H9 (cell line): Measurements from ENCODE around the gene IGFBP7. TPM values are rescaled to one million over a fixed set of nuclear protein-coding genes. Genes with fewer than 3 reads are reported as not detected.

Experiments
- DNase-seq: peaks from one replicate; pipeline ENCODE4 v3.0.0-alpha.2; 2017
- H2AFZ ChIP-seq: one replicate; pipeline ENCODE4 v1.6.1; 2013; ENCODE audit warnings: mild to moderate bottlenecking, low read length, control low read depth, moderate library complexity
- H2AK5ac ChIP-seq: 2 replicates; pipeline ENCODE4 v1.6.1; 2013; ENCODE audit warnings: low read length, control low read depth, mixed read lengths; ENCODE audit not compliant: insufficient read length
- H2BK120ac ChIP-seq: one replicate; pipeline ENCODE4 v1.6.1; 2013; ENCODE audit warnings: low read depth, mild to moderate bottlenecking, low read length, control low read depth, inconsistent platforms; ENCODE audit not compliant: poor library complexity, severe bottlenecking
- H2BK12ac ChIP-seq: 2 replicates; pipeline ENCODE4 v1.6.1; 2013; ENCODE audit warnings: low read length, control low read depth, mixed read lengths, low read depth; ENCODE audit not compliant: insufficient read length
- H2BK15ac ChIP-seq: 2 replicates; pipeline ENCODE4 v1.6.1; 2013; ENCODE audit warnings: low read depth, low read length, control low read depth
- H2BK20ac ChIP-seq: one replicate; pipeline ENCODE4 v1.6.1; 2013; ENCODE audit warnings: low read depth, mild to moderate bottlenecking, low read length, control low read depth, inconsistent platforms; ENCODE audit not compliant: poor library complexity, severe bottlenecking
- H2BK5ac ChIP-seq: 2 replicates; pipeline ENCODE4 v1.6.1; 2013; ENCODE audit warnings: low read length, control low read depth, mixed read lengths; ENCODE audit not compliant: insufficient read length
- H3K14ac ChIP-seq: 2 replicates; pipeline ENCODE4 v1.6.1; 2013; ENCODE audit warnings: low read length, control low read depth; ENCODE audit not compliant: insufficient read depth
- H3K18ac ChIP-seq: 2 replicates; pipeline ENCODE4 v1.6.1; 2013; ENCODE audit warnings: low read depth, mild to moderate bottlenecking, mixed read lengths, low read length, control low read depth; ENCODE audit not compliant: insufficient read length
- H3K23ac ChIP-seq: 2 replicates; pipeline ENCODE4 v1.6.1; 2013; ENCODE audit warnings: low read length, control low read depth, mixed read lengths, low read depth; ENCODE audit not compliant: insufficient read length
- H3K23me2 ChIP-seq: 2 replicates; pipeline ENCODE4 v1.6.1; 2013; ENCODE audit warnings: low read depth, mild to moderate bottlenecking, mixed read lengths, low read length, control low read depth; ENCODE audit not compliant: insufficient read length, poor library complexity, severe bottlenecking
- H3K27ac ChIP-seq: 2 replicates; pipeline ENCODE4 v1.5.1; 2013; ENCODE audit warnings: low read length, control low read depth, mixed read lengths, low read depth; ENCODE audit not compliant: insufficient read length
- H3K27me3 ChIP-seq: 2 replicates; pipeline ENCODE4 v1.6.1; 2013; ENCODE audit warnings: low read length, control low read depth, inconsistent platforms; ENCODE audit not compliant: insufficient read depth
- H3K4ac ChIP-seq: 2 replicates; pipeline ENCODE4 v1.6.1; 2013; ENCODE audit warnings: low read depth, mild to moderate bottlenecking, control low read depth, inconsistent platforms, low read length, moderate library complexity
- H3K4me1 ChIP-seq: 2 replicates; pipeline ENCODE4 v1.6.1; 2013; ENCODE audit warnings: low read length, control low read depth, inconsistent platforms; ENCODE audit not compliant: insufficient read depth
- H3K4me2 ChIP-seq: 2 replicates; pipeline ENCODE4 v1.6.1; 2013; ENCODE audit warnings: low read length, control low read depth, mixed read lengths; ENCODE audit not compliant: insufficient read length, insufficient read depth
- H3K56ac ChIP-seq: 2 replicates; pipeline ENCODE4 v1.6.1; 2013; ENCODE audit warnings: low read depth, mild to moderate bottlenecking, mixed read lengths, low read length, control low read depth; ENCODE audit not compliant: insufficient read length
- H3K79me1 ChIP-seq: 2 replicates; pipeline ENCODE4 v1.6.1; 2013; ENCODE audit warnings: low read depth, mild to moderate bottlenecking, moderate library complexity, low read length, control low read depth, inconsistent platforms; ENCODE audit not compliant: insufficient read depth, poor library complexity, severe bottlenecking
- H3K79me2 ChIP-seq: 2 replicates; pipeline ENCODE4 v1.6.1; 2013; ENCODE audit warnings: low read length, control low read depth, inconsistent platforms; ENCODE audit not compliant: insufficient read depth
- H3K9ac ChIP-seq: 2 replicates; pipeline ENCODE4 v1.6.1; 2013; ENCODE audit warnings: low read length, control low read depth, mixed read lengths; ENCODE audit not compliant: insufficient read length; ENCODE audit errors: extremely low read depth
- H3K9me3 ChIP-seq: one replicate; pipeline ENCODE4 v1.6.1; 2013; ENCODE audit warnings: low read depth, low read length, inconsistent platforms; ENCODE audit not compliant: control insufficient read depth
- H3T11ph ChIP-seq: one replicate; pipeline ENCODE4 v1.6.1; 2013; ENCODE audit warnings: mild to moderate bottlenecking, low read length, control low read depth, inconsistent platforms
- H4K20me1 ChIP-seq: one replicate; pipeline ENCODE4 v1.6.1; 2013; ENCODE audit not compliant: control insufficient read depth, insufficient read length, insufficient read depth
- H4K5ac ChIP-seq: 2 replicates; pipeline ENCODE4 v1.6.1; 2013; ENCODE audit warnings: low read depth, mild to moderate bottlenecking, mixed read lengths, low read length, control low read depth; ENCODE audit not compliant: insufficient read length
- H4K8ac ChIP-seq: replicated peaks from 2 replicates; pipeline ENCODE4 v1.6.1; 2013; ENCODE audit warnings: low read length, control low read depth, mixed read lengths, low read depth; ENCODE audit not compliant: insufficient read length
- H4K91ac ChIP-seq: 2 replicates; pipeline ENCODE4 v1.6.1; 2013; ENCODE audit warnings: low read depth, mild to moderate bottlenecking, moderate library complexity, mixed read lengths, low read length, control low read depth; ENCODE audit not compliant: insufficient read length
- H3K27ac Mint-ChIP-seq, 3 experiments: 2 replicates in 2 of 3; 3 replicates in 1 of 3; pipeline ENCODE4 v1.8.0; 2020 to 2021; ENCODE audit warnings: mixed read lengths in 3 of 3, mild to moderate bottlenecking in 1 of 3, moderate library complexity in 1 of 3
- H3K27me3 Mint-ChIP-seq: 2 replicates; pipeline ENCODE4 v1.8.0; 2021; ENCODE audit warnings: low read depth, mild to moderate bottlenecking, moderate library complexity, mixed read lengths
- H3K36me3 Mint-ChIP-seq, 3 experiments: 2 replicates in 2 of 3; 3 replicates in 1 of 3; pipeline ENCODE4 v1.8.0; 2020 to 2021; ENCODE audit warnings: low read depth in 3 of 3, mixed read lengths in 3 of 3; ENCODE audit not compliant: insufficient read depth in 1 of 3
- H3K4me1 Mint-ChIP-seq, 2 experiments: 2 replicates each; pipeline ENCODE4 v1.8.0; 2020; ENCODE audit warnings: mixed read lengths in 2 of 2
- H3K4me3 Mint-ChIP-seq, 2 experiments: 2 replicates in 1 of 2; 3 replicates in 1 of 2; pipeline ENCODE4 v1.8.0; 2020 to 2021; ENCODE audit warnings: mild to moderate bottlenecking in 2 of 2, mixed read lengths in 2 of 2, moderate library complexity in 1 of 2
- H3K9me3 Mint-ChIP-seq, 2 experiments: 2 replicates in 1 of 2; 3 replicates in 1 of 2; pipeline ENCODE4 v1.8.0; 2020; ENCODE audit warnings: mild to moderate bottlenecking in 2 of 2, mixed read lengths in 2 of 2, moderate library complexity in 1 of 2
- CTCF ChIP-seq: fragments of 200-600 bp; sonication (generic); conservative IDR thresholded peaks from 3 replicates; pipeline ENCODE4 v1.8.0; 2021; ENCODE audit warnings: antibody characterized with exemption, mild to moderate bottlenecking
- whole genome bisulfite sequencing: extraction: QIAGEN DNeasy Blood & Tissue Kit; methylation state at CpG from one replicate; pipeline ENCODE4 v1.1.7; 2013; ENCODE audit warnings: missing lambda C conversion rate, low lambda C conversion rate, mixed read lengths; ENCODE audit not compliant: insufficient read length; ENCODE audit errors: extremely low coverage; 5-methylcytosine and 5-hydroxymethylcytosine counted together
- total RNA-seq: library from RNA; stranded (reverse); gene quantifications from 2 replicates; pipeline ENCODE4 v1.2.1, GENCODE V29; 2021

The IGFBP7 gene
- total RNA-seq, 1 experiment from 2014 or later, result 0.37 TPM

GRCh38 chr4:57085278-57085677 lies 24.9 kb downstream of the IGFBP7 start:
- Mint-ChIP-seq H3K4me1 (peaks cover 3 to 8% of the 10 kb centered on the region in 2 experiments; a peak in 3 of 4 replicates), H3K27ac (no peak overlapping the region), H3K27me3 (no peaks in the 10 kb centered on the region), H3K36me3 (peaks cover 3 to 14% (median 10%) of the 10 kb centered on the region in 3 experiments; a peak in 6 of 7 replicates), H3K9me3 (peaks cover 9 to 14% of the 10 kb centered on the region in 2 experiments), H3K4me3 (no peak overlapping the region)
- H3K27me3 ChIP-seq, result no peaks in the 10 kb centered on the region
- H3T11ph ChIP-seq, result no peak overlapping the region
- no peak overlapping the region for H2BK20ac ChIP-seq
- H3K9ac ChIP-seq, result no peak overlapping the region
- H2BK12ac ChIP-seq, result no peak overlapping the region
- WGBS, result no CpG with 5 or more reads among the region's 4 CpGs
- no peak overlapping the region for H4K91ac ChIP-seq
- H3K4me1 ChIP-seq, result no peaks in the 10 kb centered on the region; the same call in none of the 2 replicates
- no peak for DNase-seq
- H2AK5ac ChIP-seq, result no peak overlapping the region
- no peak overlapping the region for H2BK5ac ChIP-seq
- H3K9me3 ChIP-seq, result no peaks in the 10 kb centered on the region
- no peak overlapping the region for H3K27ac ChIP-seq
- H3K18ac ChIP-seq, result no peak overlapping the region
- no peak overlapping the region for H4K5ac ChIP-seq
- no peaks in the 10 kb centered on the region for H3K23me2 ChIP-seq
- H3K23ac ChIP-seq, result no peak overlapping the region
- no peak overlapping the region for H4K8ac ChIP-seq
- no peaks in the 10 kb centered on the region for H3K79me2 ChIP-seq
- no peaks in the 10 kb centered on the region for H3K79me1 ChIP-seq
- no peak overlapping the region for H2AFZ ChIP-seq
- H2BK15ac ChIP-seq, result no peak overlapping the region
- no peaks in the 10 kb centered on the region for H4K20me1 ChIP-seq
- no peak overlapping the region for H2BK120ac ChIP-seq
- H3K4ac ChIP-seq, result no peak overlapping the region
- H3K56ac ChIP-seq, result no peak overlapping the region
- TF ChIP-seq CTCF, result no peak
- no peak overlapping the region for H3K14ac ChIP-seq
- no peak overlapping the region for H3K4me2 ChIP-seq
